Stomach smooth muscle (tissue), 2 donors: Measurements from ENCODE around the gene TMEM30B.

Source experiments
- H3K27ac ChIP-seq: one replicate; pipeline ENCODE4 v1.7.0; 2013; ENCODE audit warnings: mild to moderate bottlenecking, low read length, inconsistent platforms
- H3K27me3 ChIP-seq, 2 donors: one replicate each; pipeline ENCODE4 v1.7.0; 2013; ENCODE audit warnings: low read length in 2 of 2; ENCODE audit not compliant: insufficient read depth in 2 of 2, control insufficient read depth in 1 of 2
- H3K36me3 ChIP-seq, 2 donors: one replicate each; pipeline ENCODE4 v1.7.0; 2013; ENCODE audit warnings: low read length in 2 of 2; ENCODE audit not compliant: control insufficient read depth in 2 of 2, insufficient read depth in 2 of 2
- H3K4me1 ChIP-seq: one replicate; pipeline ENCODE4 v1.7.0; 2013; ENCODE audit warnings: low read length; ENCODE audit not compliant: control insufficient read depth, insufficient read depth
- H3K4me3 ChIP-seq, 2 donors: one replicate each; pipeline ENCODE4 v1.7.0; 2013; ENCODE audit warnings: low read length in 2 of 2
- H3K9ac ChIP-seq, 2 donors: one replicate each; pipeline ENCODE4 v1.7.0; 2013; ENCODE audit warnings: low read length in 2 of 2, mild to moderate bottlenecking in 1 of 2
- H3K9me3 ChIP-seq, 2 donors: one replicate each; pipeline ENCODE4 v1.7.0; 2013; ENCODE audit warnings: low read length in 2 of 2; ENCODE audit not compliant: control insufficient read depth in 2 of 2
- donor health status: healthy.
- donor health status: Pancreatic carcinoma.

The TMEM30B gene

GRCh38 chr14:61300754-61301153, 19.6 kb upstream of the TMEM30B start:
- H3K27ac ChIP-seq = no peak overlapping the region
- no peaks in the 10 kb centered on the region for H3K9me3 ChIP-seq
- no peaks in the 10 kb centered on the region for H3K4me1 ChIP-seq
- H3K36me3 ChIP-seq = no peaks in the 10 kb centered on the region
- no peaks in the 10 kb centered on the region for H3K27me3 ChIP-seq
- no peak overlapping the region for H3K4me3 ChIP-seq
- no peak overlapping the region for H3K9ac ChIP-seq

DNA sequence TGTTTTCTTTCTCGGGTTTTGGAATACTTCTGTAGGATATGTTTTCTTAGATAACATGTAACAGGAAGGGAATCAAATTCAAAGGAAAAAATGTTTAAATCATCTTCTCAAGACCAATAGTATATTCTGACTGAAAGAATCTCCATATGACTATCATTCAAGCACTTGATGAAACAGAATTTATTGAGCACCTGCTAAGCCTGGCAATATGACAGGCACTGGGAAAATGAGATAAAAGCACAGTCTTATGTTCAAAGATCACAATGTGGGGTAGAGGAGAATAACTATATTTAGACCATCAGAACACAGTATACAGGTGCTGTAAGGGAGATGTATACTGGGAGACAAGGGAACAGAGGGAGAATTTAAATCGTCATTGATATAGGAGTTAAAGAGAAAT, 19.1 kb upstream of the TMEM30B start:
- Histone ChIP-seq H3K9ac (no peak overlapping the region), H3K27ac (no peak overlapping the region), H3K27me3 (no peaks in the 10 kb centered on the region), H3K4me3 (no peak overlapping the region), H3K9me3 (no peaks in the 10 kb centered on the region), H3K4me1 (no peaks in the 10 kb centered on the region), H3K36me3 (no peaks in the 10 kb centered on the region)

- Histone ChIP-seq H3K9ac (no peak overlapping the region), H3K27me3 (no peaks in the 10 kb centered on the region), H3K27ac (no peak overlapping the region), H3K9me3 (no peaks in the 10 kb centered on the region), H3K4me1 (no peaks in the 10 kb centered on the region), H3K36me3 (no peaks in the 10 kb centered on the region), H3K4me3 (no peak overlapping the region)
Observed at GRCh38 chr14:61298824-61299223, 17.7 kb upstream of the TMEM30B start.

- Histone ChIP-seq H3K27me3 (no peaks in the 10 kb centered on the region), H3K4me3 (no peak overlapping the region), H3K9ac (no peak overlapping the region), H3K27ac (no peak overlapping the region), H3K4me1 (no peaks in the 10 kb centered on the region), H3K9me3 (no peaks in the 10 kb centered on the region), H3K36me3 (no peaks in the 10 kb centered on the region)
Observed at GRCh38 chr14:61297581-61297980, 16.4 kb upstream of the TMEM30B start.

GRCh38 chr14:61296719-61297502, 15.8 kb upstream of the TMEM30B start:
- Histone ChIP-seq H3K4me3 (no peak overlapping the region), H3K36me3 (no peaks in the 10 kb centered on the region), H3K4me1 (no peaks in the 10 kb centered on the region), H3K9me3 (no peaks in the 10 kb centered on the region), H3K27ac (no peak overlapping the region), H3K27me3 (no peaks in the 10 kb centered on the region), H3K9ac (no peak overlapping the region)

DNA sequence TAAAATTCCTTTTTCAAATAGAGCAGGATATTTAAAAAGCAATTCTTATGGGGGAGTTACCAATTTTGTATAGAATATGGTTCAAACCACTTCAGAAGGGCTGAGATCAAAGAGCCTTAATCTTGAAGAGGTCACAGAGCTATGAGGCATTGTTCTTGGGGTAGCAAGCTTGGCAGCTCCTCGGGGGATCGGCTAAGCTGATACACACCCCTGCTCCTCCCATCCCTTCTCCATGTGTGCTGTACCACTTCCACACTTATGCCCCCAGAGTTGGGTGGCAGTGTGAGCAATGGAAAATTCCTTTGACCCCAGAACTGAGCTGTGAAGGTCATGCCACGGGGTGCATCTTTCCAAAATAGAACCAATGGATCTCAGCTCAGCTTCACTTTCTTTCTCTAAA, 15.0 kb upstream of the TMEM30B start:
- no peak overlapping the region for H3K27ac ChIP-seq

DNA sequence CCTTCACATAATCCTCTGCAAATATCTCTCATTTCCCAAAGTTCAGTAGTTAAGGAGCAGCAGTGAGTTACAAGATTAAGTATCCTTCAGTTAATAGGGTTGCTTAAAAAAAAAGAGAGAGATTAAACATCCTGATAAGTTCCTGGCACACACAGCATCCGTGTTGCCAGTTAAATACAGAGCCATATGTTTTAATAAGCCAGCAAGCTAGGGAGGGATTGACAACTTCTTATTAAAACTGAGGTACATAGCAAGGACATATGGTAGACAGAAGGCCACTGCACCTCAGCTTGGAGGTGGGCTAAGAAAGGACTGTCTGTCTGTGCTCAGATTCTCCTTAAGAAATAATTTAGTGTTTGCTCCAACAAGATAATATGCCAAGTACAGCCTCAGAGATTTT, 9.6 kb upstream of the TMEM30B start:
- H3K27ac ChIP-seq = no peak overlapping the region
- H3K27me3 ChIP-seq = no peaks in the 10 kb centered on the region
- no peaks in the 10 kb centered on the region for H3K9me3 ChIP-seq
- H3K4me1 ChIP-seq = no peaks in the 10 kb centered on the region
- H3K9ac ChIP-seq = no peak overlapping the region
- H3K4me3 ChIP-seq = no peak overlapping the region
- no peaks in the 10 kb centered on the region for H3K36me3 ChIP-seq

More for the DNA sequence above, 15.0 kb upstream of the TMEM30B start:
- Histone ChIP-seq H3K36me3 (no peaks in the 10 kb centered on the region), H3K27me3 (no peaks in the 10 kb centered on the region), H3K9me3 (no peaks in the 10 kb centered on the region), H3K4me1 (no peaks in the 10 kb centered on the region), H3K4me3 (no peak overlapping the region), H3K9ac (no peak overlapping the region)

GRCh38 chr14:61288720-61289119, 7.6 kb upstream of the TMEM30B start:
- no peaks in the 10 kb centered on the region for H3K27me3 ChIP-seq
- no peaks in the 10 kb centered on the region for H3K36me3 ChIP-seq
- no peak overlapping the region for H3K9ac ChIP-seq
- H3K27ac ChIP-seq = no peak overlapping the region
- H3K4me1 ChIP-seq = no peaks in the 10 kb centered on the region
- H3K4me3 ChIP-seq = no peak overlapping the region
- H3K9me3 ChIP-seq = no peaks in the 10 kb centered on the region

- Histone ChIP-seq H3K27me3 (no peaks in the 10 kb centered on the region), H3K4me1 (no peaks in the 10 kb centered on the region), H3K27ac (no peak overlapping the region), H3K4me3 (no peak overlapping the region), H3K9me3 (no peaks in the 10 kb centered on the region), H3K9ac (no peak overlapping the region), H3K36me3 (no peaks in the 10 kb centered on the region)
Observed at GRCh38 chr14:61288228-61288627, 7.1 kb upstream of the TMEM30B start.

- no peak overlapping the region for H3K9ac ChIP-seq
- H3K27ac ChIP-seq = no peak overlapping the region
- H3K27me3 ChIP-seq = peaks cover 0 to 4% of the 10 kb centered on the region in 2 donors
- no peaks in the 10 kb centered on the region for H3K36me3 ChIP-seq
- H3K4me3 ChIP-seq = no peak overlapping the region
- no peaks in the 10 kb centered on the region for H3K9me3 ChIP-seq
- H3K4me1 ChIP-seq = no peaks in the 10 kb centered on the region
Observed at GRCh38 chr14:61287196-61287595, 6.1 kb upstream of the TMEM30B start.

- no peaks in the 10 kb centered on the region for H3K9me3 ChIP-seq
- no peak overlapping the region for H3K27ac ChIP-seq
- no peaks in the 10 kb centered on the region for H3K4me1 ChIP-seq
- peaks cover under 1 to 16% of the 10 kb centered on the region in 2 donors for H3K27me3 ChIP-seq
- no peaks in the 10 kb centered on the region for H3K36me3 ChIP-seq
- no peak overlapping the region for H3K4me3 ChIP-seq
- no peak overlapping the region for H3K9ac ChIP-seq
Observed at GRCh38 chr14:61285364-61285763, 4.2 kb upstream of the TMEM30B start.
